Fibroblast of gingiva (primary cell): Measurements from ENCODE around the gene ESF1.
"Not testable (repeated sequence)": the region's sequence is repeated elsewhere in the genome, so short reads cannot be mapped to it uniquely, and the experiment has no call there.

Experiments
- DNase-seq: peaks from one replicate; pipeline ENCODE4 v3.0.0-alpha.2; 2011; ENCODE audit warnings: low read depth

The ESF1 gene

GRCh38 chr20:13790708-13791107 is 6.0 kb upstream of the ESF1 start:
- DNase-seq = no peak

GRCh38 chr20:13788167-13788834 is 3.6 kb upstream of the ESF1 start:
- DNase-seq = peak; percentile 59

- no peak for DNase-seq
These were observed 1.6 kb upstream of the ESF1 start for GRCh38 chr20:13786143-13786828.

GRCh38 chr20:13784271-13784892 is 337 bp downstream of the ESF1 start:
- DNase-seq = no peak

GRCh38 chr20:13783528-13783927 is 1.2 kb downstream of the ESF1 start:
- no peak for DNase-seq

- DNase-seq = no peak
These were observed 5.9 kb downstream of the ESF1 start for GRCh38 chr20:13778827-13779226.

GRCh38 chr20:13777171-13777601 is 7.5 kb downstream of the ESF1 start:
- DNase-seq = no peak

GRCh38 chr20:13775867-13776266 is 8.9 kb downstream of the ESF1 start:
- DNase-seq = no peak

GRCh38 chr20:13772529-13772928 is 12.2 kb downstream of the ESF1 start:
- DNase-seq = no peak

- peak; percentile 27 for DNase-seq
These were observed 12.8 kb downstream of the ESF1 start for GRCh38 chr20:13771853-13772453.

GRCh38 chr20:13770141-13770540 is 14.6 kb downstream of the ESF1 start:
- no peak for DNase-seq

GRCh38 chr20:13765868-13766416 is 18.8 kb downstream of the ESF1 start:
- DNase-seq = no peak

GRCh38 chr20:13765299-13765698 is 19.4 kb downstream of the ESF1 start:
- no peak for DNase-seq

GRCh38 chr20:13760451-13760946 is 24.2 kb downstream of the ESF1 start:
- not testable (repeated sequence) for DNase-seq

GRCh38 chr20:13758884-13759283 is 25.8 kb downstream of the ESF1 start:
- no peak for DNase-seq

- DNase-seq = peak; percentile 31
These were observed 28.2 kb downstream of the ESF1 start for GRCh38 chr20:13756551-13756950.

GRCh38 chr20:13755809-13756208 is 28.9 kb downstream of the ESF1 start:
- DNase-seq = no peak

- DNase-seq = no peak
These were observed 31.2 kb downstream of the ESF1 start for GRCh38 chr20:13753436-13754036.

GRCh38 chr20:13749811-13750210 is 34.9 kb downstream of the ESF1 start:
- DNase-seq = no peak

- no peak for DNase-seq
These were observed 38.9 kb downstream of the ESF1 start for GRCh38 chr20:13745784-13746183.

GRCh38 chr20:13744352-13744751 is 40.4 kb downstream of the ESF1 start:
- no peak for DNase-seq

- no peak for DNase-seq
These were observed 42.8 kb downstream of the ESF1 start for GRCh38 chr20:13741879-13742278.
